Placental epithelial cell (primary cell): ENCODE measurements around the gene RBMY1E. TPM values are rescaled to one million over a fixed set of nuclear protein-coding genes. Genes with fewer than 3 reads are reported as not detected.

Experiments used
- total RNA-seq: library from RNA; depleted of rRNA; stranded (reverse); fragments of >200 nt; gene quantifications from 2 replicates; pipeline ENCODE4 v1.2.3, GENCODE V29; 2012

RBMY1E gene
- not detected in 2 replicates for total RNA-seq

DNA sequence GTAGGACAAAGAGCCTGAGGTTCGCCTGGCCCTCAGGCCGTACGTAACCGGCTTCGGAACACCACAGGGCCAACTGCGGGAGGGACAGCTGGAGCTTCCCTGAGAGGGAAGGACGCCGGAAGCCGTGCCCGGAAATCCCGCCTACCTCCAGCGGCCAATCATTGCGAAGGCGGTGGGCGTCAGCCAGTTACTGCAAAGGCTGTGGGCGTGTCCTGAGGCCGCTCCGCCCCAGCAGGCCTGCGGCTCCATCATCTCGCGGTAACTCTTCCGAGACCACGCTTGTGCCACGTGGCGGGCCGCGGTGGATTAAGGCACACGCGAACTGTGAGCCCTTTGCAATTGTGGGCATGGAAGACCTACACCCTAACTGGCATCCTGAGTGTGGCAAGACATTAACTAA lies at the start of gene RBMY1E:
TSS of gene RBMY1E (minus strand) at position 101 of the 400 bp plus-strand sequence. CDS start 1,978 bp downstream, outside the sequence.

GRCh38 chrY:21894426-21894825 lies 23.4 kb downstream of the RBMY1E start, which contains the start of gene RBMY1D:
Gene RBMY1D (minus strand): TSS chrY:21894526. CDS start chrY:21892513, 2,013 bp downstream.

Other genes with a start within 250 kb of the RBMY1E start
- not detected in 2 replicates for gene RBMY1D, start 23.5 kb downstream of the RBMY1E start, total RNA-seq